Astrocyte of the cerebellum (primary cell): ENCODE results near the gene MACC1.

ENCODE experiments used
- DNase-seq: peaks from one replicate; pipeline ENCODE4 v3.0.0-alpha.2; 2011; ENCODE audit warnings: low read depth
- H3K4me3 ChIP-seq: 2 replicates; pipeline ENCODE4 v1.5.1; 2011; ENCODE audit warnings: mild to moderate bottlenecking, low read depth, low read length, moderate library complexity
- in situ Hi-C: cut with HindIII; loops from 2 replicates; pipeline ENCODE4 v1.10.0; 2017; ENCODE audit warnings: low sequenced_read_pairs
- TF ChIP-seq, protein P1 (sequence below): IDR thresholded peaks from 2 replicates; pipeline ENCODE4 v1.5.1; 2012; ENCODE audit warnings: low read length, low read depth, moderate library complexity, mild to moderate bottlenecking; ENCODE audit errors: missing control alignments

MACC1 gene

DNA sequence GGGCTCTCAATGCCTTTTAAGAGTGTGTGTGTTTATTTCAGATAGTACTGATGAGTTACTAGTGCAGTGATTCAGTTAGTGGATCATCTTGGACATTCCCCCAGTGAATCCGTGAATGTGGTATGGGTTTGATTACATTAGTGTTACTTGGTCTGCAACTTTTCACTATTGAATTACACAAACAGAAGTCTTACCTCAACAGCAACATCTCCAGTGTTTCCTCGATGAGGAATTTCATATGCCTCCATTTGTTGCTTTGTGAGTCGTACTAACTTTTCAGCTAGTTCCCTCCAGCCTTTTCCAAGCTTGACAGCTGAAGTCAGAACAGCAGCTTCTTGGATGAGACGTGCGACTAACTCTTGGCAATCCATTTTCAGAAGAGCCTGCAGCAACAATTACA lies 63.2 kb downstream of the MACC1 start:
- no peak overlapping the region for H3K4me3 ChIP-seq
- in situ Hi-C loops, result no loop called here
- TF ChIP-seq, protein P1, sequence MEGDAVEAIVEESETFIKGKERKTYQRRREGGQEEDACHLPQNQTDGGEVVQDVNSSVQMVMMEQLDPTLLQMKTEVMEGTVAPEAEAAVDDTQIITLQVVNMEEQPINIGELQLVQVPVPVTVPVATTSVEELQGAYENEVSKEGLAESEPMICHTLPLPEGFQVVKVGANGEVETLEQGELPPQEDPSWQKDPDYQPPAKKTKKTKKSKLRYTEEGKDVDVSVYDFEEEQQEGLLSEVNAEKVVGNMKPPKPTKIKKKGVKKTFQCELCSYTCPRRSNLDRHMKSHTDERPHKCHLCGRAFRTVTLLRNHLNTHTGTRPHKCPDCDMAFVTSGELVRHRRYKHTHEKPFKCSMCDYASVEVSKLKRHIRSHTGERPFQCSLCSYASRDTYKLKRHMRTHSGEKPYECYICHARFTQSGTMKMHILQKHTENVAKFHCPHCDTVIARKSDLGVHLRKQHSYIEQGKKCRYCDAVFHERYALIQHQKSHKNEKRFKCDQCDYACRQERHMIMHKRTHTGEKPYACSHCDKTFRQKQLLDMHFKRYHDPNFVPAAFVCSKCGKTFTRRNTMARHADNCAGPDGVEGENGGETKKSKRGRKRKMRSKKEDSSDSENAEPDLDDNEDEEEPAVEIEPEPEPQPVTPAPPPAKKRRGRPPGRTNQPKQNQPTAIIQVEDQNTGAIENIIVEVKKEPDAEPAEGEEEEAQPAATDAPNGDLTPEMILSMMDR, result no peak
- no peak for DNase-seq

DNA sequence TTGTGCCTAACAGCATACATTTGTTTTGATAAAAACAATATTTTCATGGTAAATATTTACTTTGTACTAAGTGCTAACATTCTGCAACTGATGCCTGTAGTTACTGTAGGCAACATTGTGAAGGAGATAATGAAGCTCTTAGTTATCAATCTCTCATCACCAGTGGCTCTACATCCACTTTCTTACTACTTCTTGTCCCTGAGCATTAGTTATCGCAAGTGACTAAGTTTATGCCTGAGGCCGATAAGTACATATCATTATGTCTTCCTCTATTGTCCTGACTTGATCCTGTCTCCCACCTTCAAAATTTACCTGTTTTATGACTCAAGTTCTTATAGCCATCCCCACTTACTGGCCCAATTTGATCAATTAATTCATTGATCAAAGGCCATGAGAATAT lies 63.6 kb downstream of the MACC1 start:
- TF ChIP-seq, protein P1, result no peak
- no peak for DNase-seq
- H3K4me3 ChIP-seq, result no peak overlapping the region
- in situ Hi-C loops, result no loop called here

DNA sequence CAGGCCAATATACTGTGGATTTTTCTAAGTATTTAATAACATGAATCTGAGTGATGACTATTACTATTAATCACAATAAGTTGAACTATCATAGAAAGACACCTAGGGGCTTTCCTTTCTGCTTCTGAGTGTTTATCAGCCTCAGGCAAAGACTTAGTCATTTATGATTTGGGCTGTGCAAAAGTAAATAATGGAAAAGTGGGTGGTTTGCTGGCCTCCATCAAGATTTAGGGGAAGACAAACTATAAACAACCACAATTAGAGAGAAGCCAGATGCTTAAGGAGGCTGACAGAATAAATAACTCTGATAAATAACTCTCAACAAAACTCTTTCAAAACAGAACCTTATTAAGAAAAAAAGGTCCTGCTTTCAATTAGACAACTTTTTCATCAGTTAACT lies 64.7 kb downstream of the MACC1 start:
- in situ Hi-C loops, result no loop called here
- TF ChIP-seq, protein P1, result no peak
- no peak for DNase-seq
- no peak overlapping the region for H3K4me3 ChIP-seq

DNA sequence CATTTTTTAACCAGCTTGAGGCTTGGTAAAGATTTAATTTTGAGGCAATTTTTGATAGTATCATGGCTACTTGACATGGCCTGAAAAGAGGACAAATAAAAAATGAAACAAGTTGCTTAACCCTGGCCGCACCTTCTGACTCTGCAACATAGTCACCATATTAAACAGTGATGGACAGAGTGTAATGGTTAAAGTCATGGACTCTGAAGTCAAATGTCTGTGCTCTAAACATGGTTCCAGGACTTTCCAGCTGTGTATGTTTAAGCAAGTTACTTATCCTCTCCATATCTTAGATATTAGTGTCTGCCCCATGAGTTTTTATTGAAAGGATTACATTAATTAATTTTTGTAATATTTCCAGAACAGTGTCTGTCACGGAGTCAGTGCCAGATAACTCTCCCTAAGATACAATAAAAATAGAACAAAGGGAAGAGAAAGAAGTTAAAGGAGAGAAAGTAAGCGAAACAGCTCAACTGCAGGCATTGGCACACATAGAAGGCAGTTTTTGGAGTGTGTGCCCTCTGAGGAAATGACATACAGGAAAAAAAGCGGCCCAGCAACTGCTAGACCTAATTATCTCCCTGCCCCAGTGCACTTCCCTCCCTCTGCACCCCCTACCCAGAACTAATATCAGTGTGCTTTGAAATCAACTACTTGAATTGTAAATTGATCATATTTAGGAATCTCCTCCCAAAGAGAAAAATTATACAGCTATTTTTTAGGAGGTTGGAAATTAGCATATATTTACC lies 65.3 kb downstream of the MACC1 start:
- in situ Hi-C loops, result no loop called here
- TF ChIP-seq, protein P1, result no peak
- H3K4me3 ChIP-seq, result no peak overlapping the region
- no peak for DNase-seq

DNA sequence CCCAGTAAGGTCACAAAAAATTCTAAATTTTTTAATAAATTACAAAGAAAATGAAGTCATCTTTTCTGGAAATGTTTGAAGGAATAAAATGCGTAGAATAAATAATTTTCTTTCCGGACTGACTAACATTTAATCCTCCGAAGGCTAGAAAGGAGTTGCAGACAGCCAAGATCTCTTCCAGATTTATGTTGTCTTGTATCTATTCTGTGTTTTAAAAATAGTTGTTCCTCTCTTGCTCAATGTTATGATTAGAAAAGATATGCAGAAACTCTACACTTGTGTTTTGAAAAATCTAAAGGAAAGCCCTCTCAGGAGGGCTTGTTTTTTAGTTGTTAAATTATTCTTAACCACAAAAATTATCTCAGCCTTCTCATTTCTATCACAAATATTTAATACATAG lies 70.7 kb downstream of the MACC1 start:
- no peak overlapping the region for H3K4me3 ChIP-seq
- TF ChIP-seq, protein P1, result no peak
- no peak for DNase-seq
- in situ Hi-C loops, result no loop called here

DNA sequence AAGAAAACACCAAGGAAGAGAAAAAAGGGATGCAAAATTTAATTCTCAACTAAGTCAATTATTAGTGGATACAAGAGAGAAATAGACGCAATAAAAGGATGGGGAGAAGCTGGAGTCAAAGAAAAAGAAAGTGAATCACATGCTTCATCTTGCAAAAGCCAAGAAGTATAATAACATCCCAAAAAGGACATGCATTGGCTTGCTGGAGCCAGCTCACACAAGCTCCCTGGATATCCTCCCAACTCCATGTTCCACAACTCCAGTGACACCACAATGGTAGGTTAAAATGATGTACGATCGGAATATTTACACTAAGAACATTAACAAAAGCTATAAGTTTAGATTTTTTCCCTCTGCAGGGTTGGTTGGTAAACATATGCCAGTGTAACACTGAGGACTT lies 72.4 kb downstream of the MACC1 start:
- H3K4me3 ChIP-seq, result no peak overlapping the region
- in situ Hi-C loops, result no loop called here
- DNase-seq, result no peak
- TF ChIP-seq, protein P1, result no peak
